Measurements from ENCODE around the gene TMEM254.
A peak's percentile ranks its signal among the peaks of the same experiment; 100 is the strongest.

TMEM254 gene

DNA sequence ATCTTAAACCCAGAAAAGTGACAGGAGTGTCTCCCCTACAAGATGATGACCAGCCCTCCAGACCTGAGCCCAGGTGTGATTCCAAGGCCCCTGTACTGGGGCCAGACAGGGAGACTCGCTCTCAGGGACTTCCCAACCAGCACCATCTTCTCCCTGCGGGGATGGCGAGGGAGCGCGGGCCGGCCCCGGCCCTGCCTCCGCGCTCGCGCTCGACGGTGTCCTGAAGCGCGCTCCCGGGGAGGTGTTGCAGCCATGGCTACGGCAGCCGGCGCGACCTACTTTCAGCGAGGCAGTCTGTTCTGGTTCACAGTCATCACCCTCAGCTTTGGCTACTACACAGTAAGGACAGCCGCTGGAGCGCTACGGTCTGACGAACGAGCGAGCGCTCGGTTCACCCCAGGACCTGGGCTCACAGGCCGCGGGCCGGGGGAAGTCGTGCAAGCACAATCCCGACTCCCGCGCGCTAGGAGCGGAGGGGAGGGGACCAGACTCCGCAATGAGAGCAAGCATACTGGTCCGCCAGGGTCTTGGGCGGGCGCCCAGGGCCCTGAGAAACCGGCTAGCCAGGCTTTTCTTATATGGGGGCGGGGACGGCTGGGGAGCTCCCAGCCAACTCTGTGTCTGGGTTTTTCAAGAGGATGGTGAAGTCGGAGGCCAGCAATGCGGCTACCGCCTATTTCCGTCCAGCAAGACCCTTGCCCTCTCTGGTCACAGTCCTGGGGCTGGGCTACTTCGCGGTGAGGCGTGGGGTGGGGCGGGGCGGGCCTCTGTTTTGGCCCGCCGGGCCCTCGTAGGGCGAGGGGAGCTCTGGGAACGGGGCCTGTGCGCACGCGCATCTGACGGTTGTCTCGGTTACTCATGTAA lies at the start of gene TMEM254:
TMEM254 (plus strand) TSS at position 218 of the 864 bp plus-strand sequence; CDS start at position 253, 35 bp downstream.
- Histone ChIP-seq H3K36me3 (ENCODE audit: control insufficient read depth in 2 of 2, insufficient read depth in 1 of 2, low read length in 2 of 2) (peaks cover 0 to 4% of the 10 kb centered on the region in 2 experiments; a peak in 1 of 3 replicates), H3K4me3 (ENCODE audit: low read depth, low read length) (peak within 1 kb of the TSS; percentile 78), H3K27ac (ENCODE audit: extremely low read depth, low read depth, low read length) (peak within 1 kb of the TSS; percentile 94), H3K9me3 (ENCODE audit: control insufficient read depth, insufficient read depth, low read depth, low read length) (no peaks in the 10 kb centered on the region), H3K4me1 (ENCODE audit: control insufficient read depth, insufficient read depth, low read length) (no peaks in the 10 kb centered on the region)
- POLR2A ChIA-PET, result interaction anchor here (0.6 to 1.5 kb wide), 7 partner anchors 10 to 129 kb away, joined by 3 read pairs; no protein-coding TSS in a partner anchor
- CTCF ChIA-PET, result interaction anchor here (0.6 to 2.7 kb wide), 4 partner anchors 12 to 65 kb away, joined by 3 to 8 read pairs (median 3); no protein-coding TSS in a partner anchor
- TF ChIP-seq FEZF1 (tag by site-specific recombination; IDR thresholded peaks at IDR 0.05), result no peak
- TF ChIP-seq ZNF677 (tag by site-specific recombination; IDR thresholded peaks at IDR 0.05), result no peak
- TF ChIP-seq ZNF2 (tag by site-specific recombination; IDR thresholded peaks at IDR 0.05), result peak; percentile 85; the same call in 1 of the 2 replicates
- TF ChIP-seq ZNF670 (tag by site-specific recombination; IDR thresholded peaks at IDR 0.05; ENCODE audit: low read depth), result no peak
- TF ChIP-seq ZBTB20 (tag by site-specific recombination; IDR thresholded peaks at IDR 0.05), result peak; percentile 75; the same call in 1 of the 2 replicates
- TF ChIP-seq CTCF (tag by site-specific recombination; IDR thresholded peaks at IDR 0.05), result no peak; the same call in 1 of the 2 replicates
- TF ChIP-seq ZFP41 (tag by site-specific recombination; IDR thresholded peaks at IDR 0.05; ENCODE audit: borderline replicate concordance), result no peak
- no peak for TF ChIP-seq ZNF350 (tag by site-specific recombination; IDR thresholded peaks at IDR 0.05)
- TF ChIP-seq ZNF639 (tag by site-specific recombination; IDR thresholded peaks at IDR 0.05), result peak; percentile 30; the same call in 1 of the 2 replicates
- TF ChIP-seq ZNF571 (tag by site-specific recombination; IDR thresholded peaks at IDR 0.05), result no peak
- TF ChIP-seq GFI1B (tag by site-specific recombination; IDR thresholded peaks at IDR 0.05), result no peak
- TF ChIP-seq ZEB2 (tag by site-specific recombination; IDR thresholded peaks at IDR 0.05), result peak; percentile 77
- TF ChIP-seq, protein P1, sequence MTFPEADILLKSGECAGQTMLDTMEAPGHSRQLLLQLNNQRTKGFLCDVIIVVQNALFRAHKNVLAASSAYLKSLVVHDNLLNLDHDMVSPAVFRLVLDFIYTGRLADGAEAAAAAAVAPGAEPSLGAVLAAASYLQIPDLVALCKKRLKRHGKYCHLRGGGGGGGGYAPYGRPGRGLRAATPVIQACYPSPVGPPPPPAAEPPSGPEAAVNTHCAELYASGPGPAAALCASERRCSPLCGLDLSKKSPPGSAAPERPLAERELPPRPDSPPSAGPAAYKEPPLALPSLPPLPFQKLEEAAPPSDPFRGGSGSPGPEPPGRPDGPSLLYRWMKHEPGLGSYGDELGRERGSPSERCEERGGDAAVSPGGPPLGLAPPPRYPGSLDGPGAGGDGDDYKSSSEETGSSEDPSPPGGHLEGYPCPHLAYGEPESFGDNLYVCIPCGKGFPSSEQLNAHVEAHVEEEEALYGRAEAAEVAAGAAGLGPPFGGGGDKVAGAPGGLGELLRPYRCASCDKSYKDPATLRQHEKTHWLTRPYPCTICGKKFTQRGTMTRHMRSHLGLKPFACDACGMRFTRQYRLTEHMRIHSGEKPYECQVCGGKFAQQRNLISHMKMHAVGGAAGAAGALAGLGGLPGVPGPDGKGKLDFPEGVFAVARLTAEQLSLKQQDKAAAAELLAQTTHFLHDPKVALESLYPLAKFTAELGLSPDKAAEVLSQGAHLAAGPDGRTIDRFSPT (tag by site-specific recombination; IDR thresholded peaks at IDR 0.05), result no peak
- no peak for TF ChIP-seq ZNF621 (tag by site-specific recombination; IDR thresholded peaks at IDR 0.05)
- TF ChIP-seq ZNF274 (IDR thresholded peaks at IDR 0.05; ENCODE audit: low read length), result no peak
- TF ChIP-seq ZNF274 (tag by site-specific recombination; IDR thresholded peaks at IDR 0.05; ENCODE audit: borderline replicate concordance), result no peak
- TF ChIP-seq ZNF518A (tag by site-specific recombination; conservative IDR thresholded peaks at IDR 0.05; ENCODE audit: low read depth), result no peak
- no peak for TF ChIP-seq BCL11B (tag by site-specific recombination; IDR thresholded peaks at IDR 0.05; ENCODE audit: low read depth)
- TF ChIP-seq OSR2 (tag by site-specific recombination; IDR thresholded peaks at IDR 0.05), result no peak
- TF ChIP-seq ZNF664 (tag by site-specific recombination; IDR thresholded peaks at IDR 0.05), result no peak
- TF ChIP-seq ZNF747 (tag by site-specific recombination; IDR thresholded peaks at IDR 0.05), result no peak
- no peak for TF ChIP-seq ZNF280C (tag by site-specific recombination; IDR thresholded peaks at IDR 0.05)
- TF ChIP-seq KLF8 (tag by site-specific recombination; IDR thresholded peaks at IDR 0.05), result peak; percentile 78
- TF ChIP-seq ZNF558 (tag by site-specific recombination; IDR thresholded peaks at IDR 0.05), result no peak
- no peak for TF ChIP-seq ZNF548 (tag by site-specific recombination; IDR thresholded peaks at IDR 0.05)

Data from HEK293 (cell line).